HG03571 (cell line): ENCODE measurements around the gene MYRF.
A peak's percentile ranks its signal among the peaks of the same experiment; 100 is the strongest.

Experiments
- ATAC-seq: cut with Tn5 transposase; IDR thresholded peaks from one replicate; pipeline ENCODE4 v1.9.1; 2021; ENCODE audit not compliant: unreplicated experiment

The MYRF gene

DNA sequence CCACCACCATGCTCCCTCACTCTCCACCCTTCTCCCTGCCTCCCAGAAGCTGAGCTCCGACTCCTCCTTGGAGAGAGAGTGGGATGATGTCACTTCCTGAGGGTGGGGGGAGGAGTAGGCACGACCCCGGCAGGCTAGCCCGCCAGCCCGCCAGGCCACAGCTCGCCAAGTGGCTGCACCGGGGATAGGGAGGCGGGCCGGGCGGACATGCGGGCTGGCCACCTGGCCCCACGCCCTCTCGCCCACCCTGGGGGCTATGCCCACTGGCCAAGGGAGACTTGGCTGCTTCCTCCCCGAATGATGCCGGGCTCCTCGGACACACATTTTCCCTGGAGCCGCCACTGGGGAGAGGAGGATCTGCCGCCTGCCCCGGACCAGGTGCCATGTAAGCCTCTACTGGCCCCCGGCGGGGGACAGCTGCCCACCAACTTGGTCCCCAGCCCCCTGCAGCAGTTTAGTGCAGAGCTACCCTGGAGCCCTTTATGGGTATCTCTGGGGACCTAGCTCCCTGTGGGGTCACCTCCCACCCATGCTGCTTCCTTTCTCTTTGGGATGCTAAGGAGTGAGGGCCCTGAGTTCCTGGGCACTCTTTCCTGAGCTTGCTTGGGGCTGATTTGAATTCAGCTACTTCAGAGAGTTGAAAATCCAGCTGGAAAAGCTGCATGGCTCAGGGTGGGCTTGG is 33.7 kb upstream of the MYRF start:
- ATAC-seq: no peak

DNA sequence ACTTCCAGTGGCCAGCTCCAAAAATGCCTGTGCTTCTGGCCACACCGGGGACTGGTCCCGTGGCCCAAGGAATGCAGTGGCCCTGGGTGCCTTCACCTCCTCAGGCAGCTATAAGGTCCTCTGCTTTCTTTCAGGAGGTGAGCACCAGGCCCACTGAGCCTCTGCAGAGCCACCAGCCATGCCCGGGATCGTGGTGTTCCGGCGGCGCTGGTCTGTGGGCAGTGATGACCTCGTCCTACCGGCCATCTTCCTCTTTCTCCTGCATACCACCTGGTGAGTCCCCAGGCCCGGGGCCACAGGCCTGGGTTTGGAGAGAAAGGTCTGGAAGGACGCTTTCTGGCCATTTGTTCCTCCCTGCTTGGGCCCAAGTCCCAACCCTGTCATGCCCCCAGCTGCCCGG is 32.5 kb upstream of the MYRF start:
- ATAC-seq: no peak

DNA sequence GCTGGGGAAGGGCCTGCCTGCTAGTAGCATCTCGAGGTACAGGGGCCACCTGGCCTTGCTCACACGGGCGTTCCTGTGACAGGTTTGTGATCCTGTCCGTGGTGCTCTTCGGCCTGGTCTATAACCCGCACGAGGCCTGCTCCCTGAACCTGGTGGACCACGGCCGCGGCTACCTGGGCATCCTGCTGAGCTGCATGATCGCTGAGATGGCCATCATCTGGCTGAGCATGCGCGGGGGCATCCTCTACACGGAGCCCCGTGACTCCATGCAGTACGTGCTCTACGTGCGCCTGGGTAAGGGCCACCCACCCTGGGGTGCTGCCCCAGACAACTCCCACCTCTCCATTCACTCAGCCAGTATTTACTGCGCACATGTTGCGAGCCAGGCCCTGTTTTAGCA is 31.8 kb upstream of the MYRF start:
- no peak for ATAC-seq

DNA sequence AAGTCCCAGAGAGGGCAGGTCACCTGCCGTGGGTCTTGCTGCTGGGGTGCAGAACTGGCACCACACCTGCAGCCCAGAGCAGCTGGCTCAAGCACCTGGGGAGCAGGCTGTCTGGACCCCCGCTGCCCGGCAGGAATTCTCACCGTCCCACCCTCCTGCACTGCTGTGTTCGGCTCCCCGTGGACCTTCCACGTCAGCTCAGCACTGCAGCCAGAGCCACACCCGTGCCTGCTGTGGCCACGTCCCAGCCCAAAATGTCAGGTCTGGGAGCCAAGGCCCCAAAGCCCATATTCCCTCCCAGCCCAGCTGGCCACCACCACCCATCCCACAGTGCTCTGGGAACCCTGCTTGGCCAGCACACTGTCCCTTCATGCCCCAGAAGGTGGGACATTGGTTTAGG is 28.0 kb upstream of the MYRF start:
- ATAC-seq: no peak

DNA sequence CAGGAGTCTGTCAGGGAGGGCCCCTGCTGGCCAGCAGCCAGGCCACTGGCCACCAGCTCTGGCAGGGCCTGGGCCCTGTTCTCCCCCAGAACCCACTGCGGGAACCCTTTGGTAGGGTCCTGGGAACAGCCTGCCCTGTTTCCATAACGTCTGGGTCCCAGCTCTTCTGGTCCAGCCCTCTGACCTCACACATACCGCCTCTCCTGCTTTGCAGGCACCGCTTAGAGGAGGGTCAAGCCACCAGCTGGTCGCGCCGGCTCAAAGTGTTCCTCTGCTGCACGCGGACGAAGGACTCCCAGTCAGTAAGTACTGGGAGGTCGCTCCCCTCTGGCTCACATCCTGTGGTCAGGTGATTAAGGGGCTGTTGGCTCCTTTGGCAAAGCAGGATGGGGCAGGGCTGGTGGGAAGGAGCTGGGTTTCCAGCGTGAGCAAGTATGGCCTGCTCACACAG is 26.6 kb upstream of the MYRF start:
- no peak for ATAC-seq

DNA sequence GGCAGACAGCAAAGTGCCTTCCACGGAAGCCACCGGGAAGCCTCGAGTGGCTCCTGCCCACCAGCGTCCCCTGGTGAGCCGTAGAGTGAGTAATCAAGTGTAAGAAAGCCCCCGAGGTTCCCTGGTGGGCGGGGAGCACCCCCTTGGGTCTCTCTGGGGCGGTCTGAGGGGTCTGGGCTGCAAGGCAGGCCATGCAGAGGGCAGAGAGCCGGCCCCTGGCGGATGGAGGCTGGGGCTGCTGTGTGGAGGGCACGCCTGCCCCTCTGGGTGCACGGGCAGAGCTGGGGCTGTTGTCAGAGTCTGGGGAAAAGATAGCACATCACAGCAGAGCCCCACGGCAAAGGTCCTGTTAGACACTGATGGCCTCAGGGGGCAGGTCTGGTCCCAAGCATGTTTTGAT is 25.7 kb upstream of the MYRF start:
- ATAC-seq: no peak

DNA sequence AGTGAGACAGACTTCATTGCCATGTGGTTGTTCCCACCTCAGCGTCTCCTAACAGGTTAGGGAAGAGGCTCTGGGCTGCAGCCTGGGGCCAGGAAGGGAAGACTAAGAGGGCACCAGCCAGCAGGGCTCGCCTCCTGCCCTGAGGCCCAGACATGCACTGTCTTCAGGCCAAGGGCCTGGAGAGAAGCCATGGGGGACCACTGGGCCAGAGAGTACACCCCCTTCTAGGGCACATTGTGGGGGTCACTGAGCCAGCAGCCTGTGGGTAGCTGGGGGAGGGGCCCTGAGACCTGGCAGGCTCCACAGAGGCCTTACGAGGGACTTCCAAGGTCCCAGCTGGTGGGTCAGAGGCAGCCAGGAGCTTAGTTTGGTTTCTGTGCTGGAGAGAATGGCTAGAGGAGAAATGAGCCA is 25.0 kb upstream of the MYRF start:
- ATAC-seq: no peak

DNA sequence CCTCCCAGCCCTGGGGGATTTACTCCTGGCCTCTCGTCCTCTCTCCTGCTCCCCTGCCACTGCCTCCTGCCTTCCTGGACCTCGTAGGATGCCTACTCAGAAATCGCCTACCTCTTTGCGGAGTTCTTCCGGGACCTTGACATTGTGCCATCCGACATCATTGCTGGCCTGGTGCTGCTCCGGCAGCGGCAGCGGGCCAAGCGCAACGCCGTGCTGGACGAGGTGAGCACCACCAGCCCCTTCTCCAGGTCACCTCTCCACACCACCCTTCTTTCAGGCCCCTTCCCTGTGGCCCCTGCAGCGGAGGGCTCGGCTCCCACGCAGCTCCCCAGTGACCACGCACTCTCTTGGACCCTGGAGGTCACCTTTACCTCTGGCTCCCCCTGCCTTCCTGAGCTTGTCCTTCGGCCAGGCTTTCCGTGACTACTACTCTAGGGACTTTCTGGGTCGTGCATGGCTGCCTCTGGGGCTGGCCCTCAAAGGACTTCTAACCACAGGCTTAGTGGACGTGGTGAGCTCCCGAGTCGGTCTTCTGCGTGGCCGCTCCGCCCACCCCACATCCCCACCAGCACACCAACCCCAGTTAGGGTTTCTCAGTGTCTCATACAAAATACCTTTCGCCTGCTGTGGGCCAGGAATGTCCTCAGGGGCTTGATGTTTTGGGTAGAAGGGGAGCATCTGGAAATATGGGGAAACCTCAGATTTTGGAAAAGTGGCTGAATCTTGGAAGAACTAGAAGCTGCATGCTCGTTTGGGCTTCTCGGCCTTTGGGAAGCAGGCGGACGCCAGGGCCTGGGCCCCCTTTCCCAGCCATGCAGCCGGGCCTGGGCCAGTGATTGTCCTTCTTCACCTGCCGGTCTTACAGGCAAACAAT is 24.1 kb upstream of the MYRF start:
- ATAC-seq: no peak

DNA sequence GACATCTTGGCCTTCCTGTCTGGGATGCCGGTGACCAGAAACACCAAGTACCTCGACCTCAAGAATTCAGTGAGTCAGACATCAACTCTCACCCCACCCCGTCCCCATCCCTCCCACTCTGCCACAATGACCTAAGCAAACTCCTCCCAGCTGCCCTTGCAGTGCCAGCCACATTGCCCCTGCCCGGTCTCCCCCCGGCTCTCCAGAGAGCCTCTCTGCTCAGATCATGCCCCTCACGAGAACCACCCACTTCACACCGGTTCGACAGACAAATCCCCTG is 23.6 kb upstream of the MYRF start:
- no peak for ATAC-seq

DNA sequence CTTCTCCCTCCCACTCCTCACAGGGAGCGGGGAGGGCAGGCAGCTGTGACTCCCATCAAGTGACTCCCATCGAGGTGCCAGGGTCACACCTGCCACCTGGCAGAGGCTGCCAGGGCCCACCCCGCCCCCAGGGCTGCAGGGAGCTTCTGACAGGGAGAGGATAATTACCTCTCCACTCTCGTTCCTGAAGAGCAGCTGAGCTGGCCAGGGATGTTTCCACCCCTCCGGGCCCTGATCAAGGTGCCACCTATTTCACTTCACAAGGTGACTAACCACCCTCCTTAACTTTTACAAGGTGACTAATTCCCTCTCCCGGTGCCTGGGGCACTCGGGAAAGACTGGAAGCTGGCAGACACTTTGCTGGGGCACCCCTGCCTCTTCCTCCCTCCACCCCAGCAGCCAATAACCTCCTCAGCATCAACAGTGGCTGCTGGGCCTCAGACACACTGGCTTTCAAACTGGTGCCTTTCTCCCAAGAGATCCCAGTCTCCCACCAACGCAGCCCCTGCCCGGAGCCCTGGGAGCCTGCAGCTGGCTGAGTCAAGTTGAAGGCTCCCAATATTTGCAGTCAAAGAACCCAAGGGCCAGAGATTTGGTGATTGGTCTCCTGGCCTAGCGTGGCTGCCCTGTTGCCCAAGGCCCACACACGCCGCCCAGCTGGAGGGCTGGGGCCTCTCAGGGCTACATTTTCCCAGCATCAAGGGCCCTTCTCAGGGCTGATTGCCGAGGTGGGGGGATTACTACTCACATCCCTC is 22.0 kb upstream of the MYRF start:
- ATAC-seq: no peak

DNA sequence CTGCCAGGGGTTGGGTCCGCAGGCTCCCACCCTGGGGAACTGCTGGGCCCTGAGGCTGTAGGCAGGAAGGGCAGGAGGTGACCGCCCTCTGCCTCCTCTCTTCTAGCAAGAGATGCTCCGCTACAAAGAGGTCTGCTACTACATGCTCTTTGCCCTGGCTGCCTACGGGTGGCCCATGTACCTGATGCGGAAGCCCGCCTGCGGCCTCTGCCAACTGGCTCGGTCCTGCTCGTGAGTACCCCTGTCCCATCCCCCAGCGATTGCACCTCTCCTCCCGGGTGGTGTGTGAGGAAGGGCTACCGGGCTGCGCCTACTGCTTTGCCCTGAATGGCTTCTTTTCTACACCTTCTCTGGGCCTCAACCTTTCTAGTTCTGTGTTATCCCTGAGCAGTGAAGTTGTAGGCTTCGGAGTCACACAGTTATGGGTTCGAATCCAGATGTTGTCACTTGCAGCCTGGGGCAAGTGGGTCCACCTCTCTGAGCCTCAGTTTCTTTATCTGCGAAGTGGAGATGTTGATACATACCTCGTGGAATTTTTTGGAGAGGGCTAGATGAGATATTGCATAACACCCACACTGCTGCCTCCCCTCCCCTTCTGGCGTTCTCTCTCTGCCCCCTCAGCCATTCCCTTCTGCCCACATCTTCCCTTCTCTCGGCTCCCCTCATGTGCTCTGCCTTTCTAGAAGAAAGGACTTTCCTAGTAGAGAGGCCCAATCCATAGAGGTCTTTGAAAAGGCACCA is 21.1 kb upstream of the MYRF start:
- ATAC-seq: no peak

DNA sequence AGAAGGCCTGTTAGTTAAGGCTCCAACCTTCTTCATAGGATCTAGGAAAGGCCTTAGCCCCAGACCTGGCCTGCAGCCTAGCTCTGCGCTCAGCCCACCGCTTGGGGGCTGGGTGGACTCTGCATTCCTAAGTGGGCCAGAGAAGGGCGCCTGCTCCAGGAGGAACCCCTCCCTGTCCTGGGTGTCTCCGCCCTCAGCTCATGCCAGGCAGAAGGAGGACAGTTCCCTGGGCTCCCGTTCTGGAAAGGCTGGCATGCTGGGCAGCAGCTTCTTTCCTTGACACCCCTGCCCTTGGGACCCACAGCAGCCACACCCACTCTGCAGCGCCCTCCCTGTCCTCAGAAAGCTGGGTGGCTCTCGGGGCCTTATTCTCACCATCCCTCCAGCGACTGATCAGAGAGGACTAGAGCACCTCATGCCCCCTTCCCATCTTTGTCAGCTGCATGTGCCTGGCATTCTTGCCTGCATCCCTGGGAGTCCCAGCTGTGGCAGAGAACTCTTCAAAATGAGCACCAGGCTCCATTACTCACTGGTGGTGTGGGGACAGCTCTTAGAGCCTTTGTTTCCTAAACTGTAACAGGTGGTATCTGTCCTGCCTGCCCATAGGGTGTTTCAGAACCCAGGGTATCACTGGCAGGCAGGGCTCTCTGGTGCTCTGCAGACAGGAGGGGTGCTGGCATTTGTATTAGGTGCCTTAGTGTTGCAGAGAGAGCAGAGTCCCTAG is 20.3 kb upstream of the MYRF start:
- ATAC-seq: no peak

DNA sequence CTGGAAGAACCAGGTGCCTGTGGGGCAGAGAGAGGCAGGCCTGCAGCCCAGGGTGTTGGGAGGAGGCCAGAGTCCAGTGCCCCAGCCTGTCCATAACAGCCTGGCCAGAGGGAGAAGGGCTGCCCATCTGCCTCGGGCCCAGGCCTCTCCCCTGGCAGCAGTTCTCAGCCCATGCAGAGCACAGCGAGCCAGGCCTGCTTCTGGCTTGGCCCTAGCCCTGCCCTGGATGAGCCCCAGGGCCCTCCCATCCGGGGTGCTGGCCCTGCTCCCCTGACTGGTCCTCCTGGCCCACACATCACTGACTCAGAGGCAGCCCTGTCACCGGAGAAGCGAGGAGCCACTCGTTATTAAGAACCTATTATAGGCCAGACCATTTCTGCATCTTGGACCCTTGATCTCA is 19.7 kb upstream of the MYRF start:
- ATAC-seq: no peak

DNA sequence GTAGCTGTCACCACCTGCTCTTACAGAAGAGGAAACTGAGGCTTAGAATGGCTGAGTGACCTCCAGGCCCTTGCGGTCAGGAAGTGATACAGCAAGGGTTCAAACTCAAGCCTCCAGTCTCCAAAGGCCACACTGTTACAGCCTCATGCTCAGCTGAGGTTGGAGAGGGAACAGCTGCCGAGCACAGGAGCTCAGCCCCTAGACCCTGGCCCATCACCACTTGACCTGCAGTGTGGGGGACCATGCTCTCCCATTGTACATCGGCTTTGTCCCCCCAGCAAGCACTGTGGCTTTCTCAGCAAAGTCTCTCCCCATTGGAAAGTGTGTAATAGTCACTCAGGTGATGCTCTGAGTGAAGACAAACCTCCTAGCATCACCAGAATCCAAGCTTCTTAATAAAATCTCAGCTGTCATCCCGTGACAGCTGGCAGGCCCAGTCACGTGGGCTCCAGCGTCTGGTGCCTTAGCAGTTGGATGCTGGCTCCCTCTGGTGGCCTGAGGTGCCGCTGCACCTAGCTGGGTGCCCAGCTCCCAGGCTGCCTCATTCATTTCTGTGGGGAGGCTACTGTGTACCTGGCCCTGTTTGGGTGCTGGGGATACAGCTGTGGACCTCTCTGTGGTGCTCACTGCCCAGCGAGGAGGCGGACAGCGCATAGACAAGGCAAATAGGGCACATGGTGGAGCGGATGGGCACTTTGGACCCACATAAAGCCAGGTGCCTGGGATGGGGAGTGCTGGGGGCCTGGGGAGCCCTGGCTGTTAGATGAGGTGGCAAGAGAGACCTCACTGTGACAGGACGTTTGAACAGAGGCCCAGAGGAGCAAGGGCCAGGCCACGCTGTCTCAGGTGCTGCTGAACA is 19.1 kb upstream of the MYRF start:
- peak; percentile 61 for ATAC-seq

DNA sequence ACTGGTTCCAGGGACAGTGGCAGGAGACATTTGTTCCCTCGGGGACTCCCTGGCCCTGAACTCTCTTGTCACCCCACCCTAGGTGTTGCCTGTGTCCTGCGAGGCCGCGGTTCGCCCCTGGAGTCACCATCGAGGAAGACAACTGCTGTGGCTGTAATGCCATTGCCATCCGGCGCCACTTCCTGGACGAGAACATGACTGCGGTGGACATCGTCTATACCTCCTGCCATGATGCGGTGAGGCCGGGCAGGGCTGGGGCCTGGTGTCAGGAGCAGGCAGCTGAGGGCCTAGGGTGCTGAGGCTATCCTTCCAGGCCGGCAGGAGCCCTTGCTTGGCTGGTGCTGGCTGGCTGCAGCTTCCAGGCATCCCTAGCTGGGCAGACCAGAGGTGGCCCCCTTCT is 17.7 kb upstream of the MYRF start:
- no peak for ATAC-seq

DNA sequence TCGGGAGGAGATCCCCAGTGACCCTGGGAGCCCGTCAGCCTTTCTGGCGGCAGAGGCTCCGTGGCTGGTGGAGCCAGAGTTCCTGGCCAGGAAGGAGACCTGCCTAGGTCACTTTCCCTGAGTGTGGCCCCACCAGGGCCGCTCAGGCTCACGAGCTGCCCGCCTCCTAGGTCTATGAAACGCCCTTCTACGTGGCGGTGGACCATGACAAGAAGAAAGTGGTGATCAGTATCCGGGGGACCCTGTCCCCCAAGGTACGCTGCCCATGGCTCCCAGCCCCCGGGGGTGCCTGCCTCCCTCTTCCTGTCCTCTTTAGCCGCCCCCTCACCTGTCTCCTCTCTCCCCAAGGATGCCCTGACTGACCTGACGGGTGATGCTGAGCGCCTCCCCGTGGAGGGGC is 17.0 kb upstream of the MYRF start:
- no peak for ATAC-seq

DNA sequence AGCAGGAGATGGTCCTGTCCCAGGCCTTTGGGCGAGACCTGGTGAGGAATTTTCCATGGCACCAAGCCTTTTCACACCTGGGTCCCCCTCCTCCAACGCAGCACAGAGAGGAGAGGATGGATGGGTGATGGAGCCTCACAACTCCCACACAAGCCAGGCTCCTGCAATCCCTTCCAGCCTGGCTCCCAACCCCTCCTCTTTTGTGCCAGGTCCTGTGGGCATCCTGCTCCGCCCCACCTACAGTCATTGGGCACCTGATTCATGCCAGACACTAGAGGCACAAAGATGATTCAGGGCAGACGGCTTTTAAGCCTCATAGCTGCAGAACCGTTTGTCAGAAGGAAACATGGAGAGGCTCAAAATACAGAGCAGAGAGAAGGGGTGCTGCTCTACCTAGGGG is 16.1 kb upstream of the MYRF start:
- ATAC-seq: no peak

DNA sequence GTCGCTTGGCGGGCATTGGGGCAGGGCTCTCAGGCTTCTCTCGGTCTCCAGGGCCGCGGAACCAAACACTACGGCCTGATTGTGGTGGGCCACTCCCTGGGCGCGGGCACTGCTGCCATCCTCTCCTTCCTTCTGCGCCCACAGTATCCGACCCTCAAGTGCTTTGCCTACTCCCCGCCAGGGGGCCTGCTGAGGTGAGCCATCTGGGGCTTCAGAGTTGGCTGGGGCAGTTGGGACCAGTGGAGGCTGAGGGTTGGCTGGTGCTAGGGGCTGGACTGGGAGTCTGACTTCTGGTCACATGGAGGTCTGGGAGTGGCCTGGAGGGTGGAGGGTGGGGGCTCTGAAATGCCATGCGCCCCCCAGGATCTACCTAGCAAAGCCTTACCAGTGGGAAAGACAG is 15.3 kb upstream of the MYRF start:
- no peak for ATAC-seq

DNA sequence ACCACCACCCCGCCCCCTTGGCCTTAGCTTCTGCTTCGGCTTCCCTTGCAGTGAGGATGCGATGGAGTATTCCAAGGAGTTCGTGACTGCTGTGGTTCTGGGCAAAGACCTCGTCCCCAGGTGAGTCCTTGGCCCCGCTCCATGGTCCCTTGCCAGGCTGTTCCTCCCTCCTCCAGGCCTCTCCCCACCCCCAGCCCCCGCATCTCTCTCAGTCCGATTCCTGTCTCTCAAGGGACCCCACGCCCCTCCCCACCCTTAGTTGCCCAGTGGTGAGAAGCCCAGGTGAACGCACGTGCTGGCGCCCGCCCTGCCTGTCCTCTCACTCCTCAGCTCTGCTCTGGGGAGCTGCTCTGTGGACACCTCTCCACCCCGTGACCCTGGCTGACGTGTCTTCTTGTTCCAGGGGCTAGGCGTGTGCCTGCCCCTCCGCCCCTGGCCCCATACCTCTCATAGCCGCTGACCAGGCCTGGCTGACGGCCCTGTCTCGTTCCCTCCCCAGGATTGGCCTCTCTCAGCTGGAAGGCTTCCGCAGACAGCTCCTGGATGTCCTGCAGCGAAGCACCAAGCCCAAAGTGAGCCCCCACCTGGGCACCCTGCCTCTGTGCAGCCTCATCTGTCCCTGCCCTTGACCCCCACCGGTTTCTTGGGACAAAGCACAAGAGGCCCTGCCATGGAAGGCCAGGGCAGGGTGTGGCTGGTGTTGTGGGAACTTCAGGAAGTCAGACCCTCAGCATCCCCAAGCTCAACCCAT is 14.6 kb upstream of the MYRF start:
- no peak for ATAC-seq
